Measurements from ENCODE around the gene PDE6B.

DNA sequence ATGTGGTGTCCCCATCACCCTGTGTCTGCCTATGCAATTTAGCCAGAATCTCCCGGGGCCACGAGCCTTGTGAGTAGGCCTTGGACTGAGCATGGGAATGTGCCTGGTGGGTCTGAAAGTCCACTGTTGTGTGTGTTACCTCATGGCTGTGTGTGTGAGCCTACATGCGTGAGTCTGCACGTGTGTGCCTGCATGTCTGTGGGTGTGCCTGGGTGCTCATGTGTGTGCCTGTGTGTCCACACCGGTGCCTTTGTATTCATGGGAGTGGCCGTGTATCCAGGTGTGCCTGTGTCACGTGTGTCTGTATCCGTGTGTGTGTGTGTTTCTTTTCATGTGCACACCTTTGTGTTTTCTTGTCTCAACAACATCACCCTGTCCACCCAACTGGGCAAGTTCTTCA lies 34.5 kb downstream of the PDE6B start:
- TF ChIP-seq, protein P1, sequence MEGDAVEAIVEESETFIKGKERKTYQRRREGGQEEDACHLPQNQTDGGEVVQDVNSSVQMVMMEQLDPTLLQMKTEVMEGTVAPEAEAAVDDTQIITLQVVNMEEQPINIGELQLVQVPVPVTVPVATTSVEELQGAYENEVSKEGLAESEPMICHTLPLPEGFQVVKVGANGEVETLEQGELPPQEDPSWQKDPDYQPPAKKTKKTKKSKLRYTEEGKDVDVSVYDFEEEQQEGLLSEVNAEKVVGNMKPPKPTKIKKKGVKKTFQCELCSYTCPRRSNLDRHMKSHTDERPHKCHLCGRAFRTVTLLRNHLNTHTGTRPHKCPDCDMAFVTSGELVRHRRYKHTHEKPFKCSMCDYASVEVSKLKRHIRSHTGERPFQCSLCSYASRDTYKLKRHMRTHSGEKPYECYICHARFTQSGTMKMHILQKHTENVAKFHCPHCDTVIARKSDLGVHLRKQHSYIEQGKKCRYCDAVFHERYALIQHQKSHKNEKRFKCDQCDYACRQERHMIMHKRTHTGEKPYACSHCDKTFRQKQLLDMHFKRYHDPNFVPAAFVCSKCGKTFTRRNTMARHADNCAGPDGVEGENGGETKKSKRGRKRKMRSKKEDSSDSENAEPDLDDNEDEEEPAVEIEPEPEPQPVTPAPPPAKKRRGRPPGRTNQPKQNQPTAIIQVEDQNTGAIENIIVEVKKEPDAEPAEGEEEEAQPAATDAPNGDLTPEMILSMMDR (conservative IDR thresholded peaks at IDR 0.05 in 1 of 2, IDR thresholded peaks at IDR 0.05 in 1 of 2; ENCODE audit: extremely low read depth in 1 of 2, insufficient read depth in 1 of 2, low read depth in 1 of 2, low read length in 2 of 2): no peak
- TF ChIP-seq EZH2 (IDR thresholded peaks at IDR 0.05; ENCODE audit: borderline replicate concordance, low read length): no peak
